ENCODE data around the gene HDAC7.

The HDAC7 gene

DNA sequence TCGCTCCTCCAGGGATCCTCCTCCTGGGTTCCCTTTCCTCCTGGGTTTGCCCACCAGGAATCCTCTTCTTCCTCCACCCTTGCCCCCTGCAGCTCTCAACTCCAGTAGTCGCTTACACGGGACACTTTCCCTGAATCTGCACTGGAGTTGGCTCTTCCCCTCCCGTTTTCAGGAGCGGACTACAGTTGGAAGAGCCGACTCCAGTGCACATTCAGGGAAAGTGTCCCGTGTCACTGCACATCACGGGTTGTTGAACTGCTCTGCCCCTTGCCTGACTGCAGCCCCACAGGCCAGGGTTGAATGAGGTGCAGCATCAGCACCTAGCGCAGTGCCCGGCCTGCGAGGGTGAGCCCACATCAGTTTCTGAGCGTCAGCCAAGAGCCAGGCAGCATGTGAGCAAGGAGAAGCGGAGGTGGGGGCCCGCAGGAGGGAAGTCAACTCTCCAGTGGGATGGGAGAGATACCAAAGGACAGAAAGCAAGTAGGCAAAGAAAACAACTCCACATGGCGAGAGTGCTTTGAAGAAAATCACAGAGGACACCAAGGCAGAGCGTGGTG, 74.1 kb downstream of the HDAC7 start:
- no peak for DNase-seq (ENCODE audit: low spot score)

DNA sequence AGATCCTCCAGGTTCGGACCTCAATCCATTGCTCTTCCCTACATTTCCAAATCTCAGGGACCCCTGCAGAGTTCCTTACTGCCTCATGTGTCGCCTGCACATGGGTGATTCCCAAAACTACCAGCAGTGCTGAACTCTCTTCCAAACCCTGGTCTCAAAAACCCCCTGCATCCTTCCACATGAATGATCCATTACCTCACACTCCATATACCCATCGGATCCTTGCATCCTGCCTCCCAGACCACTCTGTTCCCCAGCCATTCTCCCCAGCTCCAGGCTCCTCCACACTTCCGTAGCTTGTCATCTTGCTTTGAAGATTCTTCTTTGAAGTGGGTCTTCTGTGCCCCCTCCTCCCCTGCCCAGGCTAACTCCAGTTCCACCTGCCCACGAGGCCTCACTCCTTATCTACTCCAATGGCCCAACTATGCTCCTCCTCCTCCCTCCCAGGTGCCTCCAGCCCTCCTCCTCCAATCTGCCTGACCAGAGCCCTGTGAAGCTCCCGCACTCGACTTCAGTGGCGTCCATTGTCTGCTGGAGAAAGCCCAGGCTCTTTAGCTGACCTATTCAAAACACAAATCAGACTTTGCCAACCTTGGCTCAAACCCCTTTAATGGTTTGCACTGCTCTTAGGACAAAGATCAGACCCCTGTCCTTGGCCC, 74.8 kb downstream of the HDAC7 start:
- no peak for DNase-seq (ENCODE audit: low spot score)

DNA sequence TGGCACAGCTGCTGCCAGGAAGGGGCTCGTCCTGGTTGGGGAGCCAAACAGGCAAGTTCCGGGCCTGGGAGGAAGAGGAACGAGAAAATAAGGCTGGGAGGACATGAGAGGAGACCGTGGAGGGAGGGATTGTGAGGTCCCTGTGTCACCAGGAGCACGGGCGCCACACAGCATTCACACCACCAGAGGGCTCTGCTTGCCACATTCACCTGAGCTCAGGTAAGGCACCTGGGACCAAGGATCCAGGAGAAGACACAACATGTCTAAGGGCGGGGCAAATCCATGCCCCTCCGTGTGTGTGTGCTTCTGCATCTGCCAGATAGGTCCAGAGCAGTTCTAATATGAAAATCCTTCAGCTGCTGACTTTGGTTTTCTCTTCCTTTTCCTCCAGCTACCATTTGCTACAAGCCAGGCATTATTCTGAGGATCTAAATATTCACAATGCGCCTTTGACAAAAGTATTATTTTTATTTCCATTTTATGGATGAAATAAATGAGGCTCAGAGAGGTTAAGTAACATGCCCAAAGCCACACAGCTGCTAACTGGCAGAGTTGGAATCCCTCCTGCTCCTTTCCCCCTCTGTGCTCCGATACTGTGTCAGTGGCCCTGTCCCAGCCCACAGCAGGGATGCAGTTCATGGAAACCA, 75.6 kb downstream of the HDAC7 start:
- no peak for DNase-seq (ENCODE audit: low spot score)

DNA sequence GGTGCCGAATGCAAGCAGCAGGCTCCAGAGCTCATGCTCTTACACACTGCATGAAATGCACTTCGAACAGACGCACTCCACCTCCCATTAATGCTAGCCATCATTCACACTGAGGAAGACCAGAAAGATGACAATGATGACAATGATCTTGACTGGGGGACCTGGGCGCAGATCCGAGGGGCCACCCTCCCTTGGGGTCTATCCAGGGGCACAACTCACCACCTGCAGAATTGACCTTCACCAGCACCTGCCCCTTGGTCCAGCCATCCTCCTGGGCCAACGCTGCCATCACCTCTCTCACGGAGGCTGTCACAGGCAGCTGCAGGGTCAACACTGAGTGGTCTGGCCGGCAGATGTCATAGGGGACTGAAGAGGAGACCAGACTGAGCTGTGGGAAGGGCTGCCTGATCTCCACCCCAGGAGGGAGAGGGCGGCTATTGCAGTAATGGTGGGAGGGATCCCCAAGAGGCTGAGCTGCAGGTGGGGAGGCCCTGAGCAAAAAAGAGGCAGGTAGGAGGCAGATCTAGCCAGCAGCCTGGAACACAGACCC, 76.3 kb downstream of the HDAC7 start:
- no peak for DNase-seq (ENCODE audit: low spot score)

DNA sequence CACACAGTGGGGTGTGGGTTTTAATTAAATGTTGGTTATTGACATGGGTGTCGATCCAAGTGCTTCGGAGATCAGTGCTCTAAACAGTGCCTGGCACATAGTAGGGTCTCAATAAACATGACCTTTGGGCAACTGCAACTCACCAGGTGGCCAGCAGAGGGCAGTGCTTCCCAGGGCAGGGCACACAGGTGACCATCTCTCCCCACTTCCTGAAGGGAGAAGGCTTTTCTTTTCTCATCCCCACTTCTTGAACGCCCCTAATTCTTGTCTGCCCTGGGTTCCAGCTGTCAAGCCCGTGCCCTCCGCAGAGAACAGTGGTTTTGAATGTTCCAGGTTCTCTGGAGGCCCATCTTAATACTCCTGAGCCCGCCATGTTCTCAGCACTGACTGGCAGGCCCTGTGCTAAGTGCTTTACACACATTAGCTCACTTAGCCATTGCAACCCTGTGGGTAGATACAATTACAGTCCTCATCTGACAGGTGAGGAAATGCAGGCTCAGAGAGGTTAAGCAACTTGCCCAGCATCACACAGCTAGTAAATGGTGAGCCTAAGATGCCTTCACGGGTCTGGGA, 77.4 kb downstream of the HDAC7 start:
- DNase-seq (ENCODE audit: low spot score): peak; percentile 44

DNA sequence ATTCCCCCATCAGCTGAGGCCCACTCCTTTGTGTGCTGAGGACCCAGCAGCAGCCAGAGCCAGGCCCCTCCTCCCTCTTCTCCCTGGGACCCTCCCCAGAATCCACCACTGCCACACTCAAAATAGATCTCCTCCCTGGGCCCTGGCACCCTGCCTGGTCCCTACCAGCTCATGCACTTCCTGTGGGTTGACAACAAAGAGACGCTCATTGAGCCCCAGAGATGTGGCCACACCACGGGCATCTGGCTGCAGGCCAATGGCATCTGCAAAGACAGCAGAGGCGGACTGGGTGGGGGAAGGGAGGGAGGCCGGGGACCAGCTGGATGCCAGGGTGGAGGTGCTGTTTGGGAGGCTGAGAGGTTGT, 78.4 kb downstream of the HDAC7 start:
- no peak for DNase-seq (ENCODE audit: low spot score)

DNA sequence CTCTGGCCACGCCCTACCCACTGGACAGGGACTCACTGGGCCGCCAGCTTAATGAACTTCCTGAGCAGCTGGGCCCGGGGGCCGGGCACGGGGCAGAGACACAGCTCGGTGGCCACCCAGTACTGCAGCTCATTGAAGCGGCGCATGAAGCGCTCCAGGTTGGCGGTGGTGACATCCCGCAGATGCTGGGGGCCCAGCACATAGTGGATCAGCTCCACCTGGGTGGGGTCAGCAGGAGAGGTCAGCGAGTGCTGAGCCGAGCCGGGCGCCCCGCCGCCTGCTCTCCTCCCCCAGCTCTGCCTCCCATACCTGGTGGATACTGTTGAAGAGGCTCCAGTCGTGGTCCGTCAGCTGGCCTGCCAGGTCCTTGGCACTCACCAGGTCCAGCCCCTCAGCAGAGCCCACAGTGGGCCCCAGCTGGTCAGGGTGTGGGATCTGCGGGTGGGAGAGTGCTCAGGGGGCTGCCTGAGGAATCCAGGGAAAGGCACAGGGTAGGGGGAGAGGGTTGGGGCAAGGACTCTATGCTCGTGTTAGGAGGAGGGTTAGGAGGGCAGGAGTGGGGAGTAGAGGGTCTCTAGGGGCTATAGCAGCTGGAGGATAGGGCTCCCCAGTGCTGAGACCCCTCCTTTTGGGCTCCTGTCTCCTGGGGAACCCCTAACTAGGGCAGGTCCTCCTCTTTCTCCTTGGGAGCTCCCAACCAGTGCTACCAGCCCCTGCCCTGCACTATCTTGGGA, 78.9 kb downstream of the HDAC7 start:
- no peak for DNase-seq (ENCODE audit: low spot score)

DNA sequence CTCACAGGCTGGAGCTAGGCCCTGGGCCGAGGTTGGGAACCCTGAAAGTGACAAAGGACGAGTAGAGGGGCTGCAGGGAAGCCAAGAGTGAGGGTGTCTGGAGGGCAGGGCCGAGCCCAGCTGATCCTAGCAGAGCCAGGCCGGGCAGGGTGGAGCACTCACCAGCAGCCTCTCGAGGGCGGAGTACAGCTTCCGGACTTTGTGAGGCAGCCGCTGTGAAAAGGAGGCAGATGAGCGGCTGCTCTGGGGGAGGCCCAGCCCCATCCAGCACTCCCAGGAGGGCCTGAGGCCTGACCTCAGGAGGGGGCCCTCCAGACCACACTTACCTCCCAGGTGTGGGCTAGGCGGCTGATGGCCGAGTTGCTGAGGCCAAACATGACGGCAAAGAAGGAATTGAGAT, 79.7 kb downstream of the HDAC7 start:
- DNase-seq (ENCODE audit: low spot score): no peak

DNA sequence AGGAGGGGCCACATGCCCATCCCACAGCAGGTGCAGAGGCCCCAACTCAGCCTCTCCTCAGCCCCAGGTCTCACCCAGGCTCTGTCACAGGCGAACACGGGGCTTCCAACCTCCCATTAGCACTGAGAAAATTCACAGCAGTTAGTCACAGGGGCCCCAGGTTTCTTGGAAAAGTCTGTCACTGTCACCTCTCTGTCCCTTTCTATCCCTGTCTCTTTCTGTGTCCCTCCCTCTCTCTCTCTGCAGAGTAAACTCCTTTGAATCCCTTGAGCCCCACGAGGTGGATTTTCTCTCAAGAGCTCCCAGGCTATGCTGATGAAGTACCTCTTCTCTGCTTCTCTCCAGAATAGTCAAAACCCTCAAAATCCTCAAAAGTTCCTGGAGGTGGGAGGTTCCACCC, 80.4 kb downstream of the HDAC7 start:
- DNase-seq (ENCODE audit: low spot score): no peak

DNA sequence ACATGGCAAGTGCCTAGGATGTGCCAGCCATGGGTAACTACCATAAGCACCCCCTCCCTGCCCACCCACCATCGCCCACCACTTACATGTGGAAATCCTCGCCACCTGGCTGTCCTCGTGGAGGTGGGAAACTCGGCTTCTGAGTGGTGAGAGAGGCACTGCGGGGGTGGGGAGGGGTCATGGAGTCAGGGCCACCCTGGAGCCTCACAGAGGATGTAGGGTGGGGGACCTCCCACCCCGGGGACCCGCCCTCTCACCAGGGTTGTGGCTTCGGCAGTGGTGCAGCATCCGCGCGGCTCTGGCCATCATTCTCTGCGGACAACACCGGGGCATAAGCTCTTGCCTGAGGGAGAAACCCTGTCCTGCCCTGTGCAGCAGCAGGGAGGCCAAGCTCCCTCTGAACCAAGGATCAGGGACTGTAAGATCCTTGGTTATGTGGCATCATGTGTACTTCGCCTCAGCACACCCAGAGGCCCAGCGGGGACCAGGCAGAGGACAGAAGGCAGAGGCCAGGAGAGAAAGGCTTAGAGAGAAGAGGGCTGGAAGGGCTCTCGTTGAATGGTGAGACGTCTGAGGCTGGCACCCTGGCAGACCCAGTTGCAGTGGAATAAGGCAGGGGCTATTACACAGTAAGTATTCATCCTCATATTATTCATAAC, 81.6 kb downstream of the HDAC7 start:
- DNase-seq (ENCODE audit: low spot score): no peak

DNA sequence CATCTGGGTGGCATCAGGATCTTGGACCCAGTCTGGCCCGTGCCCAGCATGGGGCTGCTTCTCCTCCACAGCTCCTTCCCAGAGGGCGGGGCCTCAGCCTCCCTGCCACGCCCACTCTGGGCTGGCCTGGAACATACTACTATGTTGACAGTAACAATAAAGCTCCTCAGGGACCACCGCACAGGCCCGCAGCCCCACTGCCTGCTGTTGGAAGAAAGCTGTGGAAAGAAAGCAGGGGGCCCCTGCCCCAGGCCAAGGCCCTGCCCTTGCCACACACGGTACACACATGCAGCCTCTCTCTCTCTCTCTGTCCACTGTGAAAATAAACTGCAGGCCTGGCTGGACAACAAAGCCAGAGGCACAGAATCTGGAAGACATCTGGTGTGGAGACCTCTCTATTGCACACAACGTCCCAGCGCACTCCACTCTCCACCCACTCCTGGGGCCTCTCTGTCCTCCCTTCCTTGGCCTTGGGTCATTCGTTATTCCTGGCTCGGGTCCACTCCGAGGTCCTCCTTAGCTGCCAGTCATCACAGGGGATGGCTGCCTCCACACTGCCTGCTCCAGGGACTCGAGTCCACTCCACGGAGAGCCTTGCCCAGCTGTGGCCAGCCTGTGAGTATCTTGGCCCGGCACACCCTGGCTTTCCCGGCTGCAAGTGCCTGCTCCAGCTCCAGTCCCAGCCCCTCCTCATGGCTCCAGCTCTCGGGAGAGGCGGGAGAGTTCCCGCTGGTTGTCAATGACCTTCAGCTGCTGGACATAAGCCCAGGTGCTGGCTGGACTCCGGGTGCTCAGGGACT, 82.6 kb downstream of the HDAC7 start:
- peak; percentile 93 for DNase-seq (ENCODE audit: low spot score)

DNA sequence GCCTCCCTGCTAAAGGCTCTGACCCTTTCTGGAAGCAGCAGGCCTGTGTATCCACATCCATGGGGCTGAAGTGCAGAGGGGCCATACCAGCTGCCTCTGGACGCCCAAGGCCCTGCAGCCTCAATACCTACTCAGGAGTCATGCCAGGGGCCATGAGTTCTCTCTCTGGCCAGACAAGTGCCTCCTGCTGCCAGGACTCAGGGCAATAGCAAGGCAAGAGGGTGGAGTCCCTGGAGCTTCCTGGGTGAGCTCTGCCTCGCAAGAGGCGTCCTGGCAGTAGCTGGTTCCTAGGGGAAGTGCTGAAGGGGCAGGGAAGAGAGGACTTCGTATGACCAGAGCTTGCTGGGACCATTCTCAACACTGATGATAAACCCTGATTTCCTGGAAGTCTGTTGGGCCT, 83.5 kb downstream of the HDAC7 start:
- DNase-seq (ENCODE audit: low spot score): no peak

DNA sequence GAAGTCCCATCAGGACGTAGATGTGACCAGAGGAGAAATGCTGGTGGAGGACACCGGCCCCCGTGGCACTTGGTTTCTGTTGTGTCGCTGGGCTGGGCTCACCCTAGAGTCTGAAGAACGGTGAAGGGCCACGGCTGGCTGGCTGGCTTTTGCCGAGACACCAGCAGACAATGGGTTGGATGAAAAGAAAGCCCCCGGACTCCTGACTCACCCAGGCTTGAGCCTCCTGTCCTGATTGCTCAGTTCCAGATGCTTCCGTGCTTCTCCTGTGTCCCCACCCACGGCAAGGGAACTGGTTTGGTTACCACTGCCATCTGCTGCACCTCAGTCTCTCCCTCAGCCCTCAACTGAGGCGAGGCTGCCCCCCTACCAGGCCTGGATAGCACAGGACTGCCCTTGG, 84.1 kb downstream of the HDAC7 start:
- DNase-seq (ENCODE audit: low spot score): no peak

DNA sequence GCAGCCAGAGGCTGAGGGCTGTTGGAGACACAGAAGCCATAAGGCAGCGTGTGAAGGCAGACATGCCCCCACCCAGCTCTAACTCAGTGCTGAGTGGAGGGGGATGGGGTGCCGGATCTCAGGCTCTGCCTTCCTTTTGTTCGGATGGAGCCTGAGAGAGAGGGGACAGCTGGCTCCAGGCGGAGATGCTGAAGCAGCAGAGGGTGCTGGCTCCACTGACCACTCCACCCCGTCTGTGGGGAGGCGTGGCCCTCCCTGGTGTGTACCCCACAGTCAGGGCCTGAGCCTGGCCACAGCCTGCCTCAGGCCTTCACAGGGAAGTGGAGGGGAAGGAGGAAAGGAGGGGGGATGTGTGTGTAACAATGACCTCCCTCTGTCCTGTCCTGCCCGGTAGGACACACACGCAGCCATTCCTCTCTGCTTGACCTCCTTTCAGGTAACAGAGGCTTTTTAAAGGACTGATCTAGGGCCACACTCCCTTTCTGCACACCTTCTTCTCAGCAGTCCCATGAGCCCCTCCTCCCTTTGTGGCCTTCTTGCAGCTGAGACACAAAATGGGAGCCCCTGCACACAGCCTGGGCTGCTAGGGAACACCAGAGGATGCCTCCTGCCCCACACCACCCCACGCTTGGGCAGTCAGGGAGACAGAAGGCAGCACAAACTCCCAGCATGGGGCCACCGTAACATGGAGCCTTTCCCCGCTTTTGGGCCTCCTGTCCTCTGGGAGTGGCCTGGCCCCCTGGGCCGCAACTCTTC, 84.8 kb downstream of the HDAC7 start:
- no peak for DNase-seq (ENCODE audit: low spot score)

DNA sequence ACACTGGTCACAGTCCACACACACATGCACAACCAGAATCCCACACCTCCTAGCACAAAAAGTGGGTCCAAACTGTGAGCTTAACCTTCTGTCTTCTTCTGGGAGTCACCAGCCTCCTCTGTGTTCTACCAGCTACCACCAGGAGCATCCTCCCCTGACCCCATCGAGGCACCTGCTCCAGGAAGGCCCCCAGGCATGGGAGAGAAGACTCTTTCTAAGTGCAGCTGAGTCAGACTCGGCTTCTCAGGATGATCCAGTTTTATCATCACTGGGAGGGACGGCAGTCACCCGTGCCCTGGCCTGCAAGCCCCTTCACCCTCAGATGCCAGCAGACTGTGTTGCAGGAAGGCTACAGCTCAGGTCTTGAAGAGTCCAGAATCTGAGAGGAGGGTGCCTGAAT, 86.6 kb downstream of the HDAC7 start:
- DNase-seq (ENCODE audit: low spot score): no peak

Measured in hepatic stellate cell (primary cell).